Measurements from ENCODE around the gene MARF1. TPM values are rescaled to one million over a fixed set of nuclear protein-coding genes. Genes with fewer than 3 reads are reported as not detected.
A peak's percentile ranks its signal among the peaks of the same experiment; 100 is the strongest.

Gene MARF1
- polyA plus RNA-seq, 3 donors: 5.7 to 39.9 (median 9.8) TPM

GRCh38 chr16:15611610-15612009 lies 31.3 kb downstream of the MARF1 start:
- H3K4me3 ChIP-seq (replicated peaks in 1 of 3; ENCODE audit: low read depth in 2 of 3, low read length in 3 of 3): no peak overlapping the region
- Mint-ChIP-seq H3K27ac (peak overlapping the region in 2 of 7 donors; percentile 27 to 35), H3K27me3 (ENCODE audit: low read depth in 3 of 3) (peaks cover 0 to 2% (median 0%) of the 10 kb centered on the region in 3 donors), H3K9me3 (peaks cover 0 to 3% (median 0%) of the 10 kb centered on the region in 7 donors), H3K4me1 (peaks cover 16% of the 10 kb centered on the region), H3K4me3 (no peak overlapping the region), H3K36me3 (peaks cover 83 to 98% of the 10 kb centered on the region in 2 donors)
- no peak overlapping the region for H3K4me2 ChIP-seq (replicated peaks; ENCODE audit: extremely low read depth, low read length, poor library complexity, severe bottlenecking)
- H3K79me2 ChIP-seq (ENCODE audit: insufficient read depth, low read length): peaks cover 4% of the 10 kb centered on the region
- WGBS (ENCODE audit: insufficient coverage): no CpG with 5 or more reads among the region's 7 CpGs
- peaks cover 85 to 97% of the 10 kb centered on the region in 2 donors for H3K36me3 ChIP-seq (replicated peaks in 1 of 2; ENCODE audit: control insufficient read depth in 1 of 2, insufficient read depth in 2 of 2, low read length in 2 of 2)
- H3K9ac ChIP-seq (ENCODE audit: insufficient read depth, low read length, poor library complexity, severe bottlenecking): no peak overlapping the region
- no peak for TF ChIP-seq CTCF (IDR thresholded peaks at IDR 0.05)
- H3K9me3 ChIP-seq (replicated peaks in 1 of 2; ENCODE audit: control insufficient read depth in 1 of 2, insufficient read depth in 1 of 2, low read length in 2 of 2): no peaks in the 10 kb centered on the region
- no peak for DNase-seq
- no peak overlapping the region for H2AFZ ChIP-seq (ENCODE audit: insufficient read depth, low read depth, low read length, poor library complexity, severe bottlenecking)
- H3K4me1 ChIP-seq (ENCODE audit: control insufficient read depth in 1 of 2, insufficient read depth in 2 of 2, low read length in 2 of 2): peaks cover 17 to 20% of the 10 kb centered on the region in 2 donors
- H4K20me1 ChIP-seq (ENCODE audit: insufficient read depth, low read length): no peaks in the 10 kb centered on the region
- intact Hi-C loops (cut with micrococcal nuclease): no loop called here
- peak overlapping the region in 1 of 2 donors; percentile 30 for H3K27ac ChIP-seq (ENCODE audit: low read depth in 1 of 2, low read length in 2 of 2)
- no peaks in the 10 kb centered on the region for H3K27me3 ChIP-seq (ENCODE audit: control insufficient read depth in 2 of 2, insufficient read depth in 2 of 2, low read length in 2 of 2)

GRCh38 chr16:15610369-15610871 lies 32.5 kb downstream of the MARF1 start:
- Histone ChIP-seq H3K9me3 (replicated peaks in 1 of 2; ENCODE audit: control insufficient read depth in 1 of 2, insufficient read depth in 1 of 2, low read length in 2 of 2) (no peaks in the 10 kb centered on the region), H2AFZ (ENCODE audit: insufficient read depth, low read depth, low read length, poor library complexity, severe bottlenecking) (no peak overlapping the region), H3K27me3 (ENCODE audit: control insufficient read depth in 2 of 2, insufficient read depth in 2 of 2, low read length in 2 of 2) (no peaks in the 10 kb centered on the region), H3K36me3 (replicated peaks in 1 of 2; ENCODE audit: control insufficient read depth in 1 of 2, insufficient read depth in 2 of 2, low read length in 2 of 2) (peaks cover 85 to 97% of the 10 kb centered on the region in 2 donors), H3K4me2 (replicated peaks; ENCODE audit: extremely low read depth, low read length, poor library complexity, severe bottlenecking) (no peak overlapping the region), H3K27ac (ENCODE audit: low read depth in 1 of 2, low read length in 2 of 2) (peak overlapping the region in 1 of 2 donors; percentile 48), H3K9ac (ENCODE audit: insufficient read depth, low read length, poor library complexity, severe bottlenecking) (no peak overlapping the region), H3K4me1 (ENCODE audit: control insufficient read depth in 1 of 2, insufficient read depth in 2 of 2, low read length in 2 of 2) (peaks cover 17 to 23% of the 10 kb centered on the region in 2 donors), H3K4me3 (replicated peaks in 1 of 3; ENCODE audit: low read depth in 2 of 3, low read length in 3 of 3) (no peak overlapping the region), H4K20me1 (ENCODE audit: insufficient read depth, low read length) (no peaks in the 10 kb centered on the region), H3K79me2 (ENCODE audit: insufficient read depth, low read length) (peaks cover 4% of the 10 kb centered on the region)
- Mint-ChIP-seq H3K9me3 (peaks cover 0 to 3% (median 0%) of the 10 kb centered on the region in 7 donors), H3K4me1 (peaks cover 20% of the 10 kb centered on the region), H3K36me3 (peaks cover 83 to 98% of the 10 kb centered on the region in 2 donors), H3K27ac (peak overlapping the region in 5 of 7 donors; percentile 1 to 70 (median 35)), H3K4me3 (no peak overlapping the region), H3K27me3 (ENCODE audit: low read depth in 3 of 3) (no peaks in the 10 kb centered on the region)
- intact Hi-C loops (cut with micrococcal nuclease): no loop called here
- 96% methylated on average over 10 of the region's 10 CpGs for WGBS (ENCODE audit: insufficient coverage)
- DNase-seq: no peak
- no peak for TF ChIP-seq CTCF (IDR thresholded peaks at IDR 0.05)
